IMR-90 (cell line): ENCODE measurements around the gene CCDC90B. TPM values are rescaled to one million over a fixed set of nuclear protein-coding genes. Genes with fewer than 3 reads are reported as not detected.

Source experiments
- ATAC-seq: fragments of 200-7000 bp; cut with Tn5 transposase; 2 replicates; pipeline ENCODE4 v1.9.1; 2020; ENCODE audit warnings: low read depth, mild to moderate bottlenecking, moderate library complexity
- BruUV-seq: library from RNA; stranded (reverse); fragments of 400-500 nt; replicated peaks from 2 replicates; lab custom pipeline; 2021; lab: Mats Ljungman, UMichigan
- CTCF ChIA-PET: fragments of 300-600 bp; formaldehyde crosslinking; extraction: SDS; loops from one replicate; lab custom pipeline; 2021; ENCODE audit warnings: antibody characterized with exemption; lab: Yijun Ruan, JAX
- POLR2A ChIA-PET: fragments of 300-600 bp; sonication (Branson Sonifier 250); formaldehyde crosslinking; loops from one replicate; lab custom pipeline; 2022; ENCODE audit warnings: antibody characterized with exemption; ENCODE audit not compliant: unreplicated experiment; lab: Charles Lee
- DNase-seq: peaks from one replicate; pipeline ENCODE4 v3.0.0; 2013
- H2AFZ ChIP-seq: replicated peaks from 2 replicates; pipeline ENCODE3; 2013; ENCODE audit warnings: low read length, mild to moderate bottlenecking; ENCODE audit not compliant: poor library complexity
- H2AK5ac ChIP-seq: 2 replicates; pipeline ENCODE4 v1.6.1; 2013; ENCODE audit warnings: low read depth, low read length, inconsistent platforms
- H2AK9ac ChIP-seq: replicated peaks from 2 replicates; pipeline ENCODE3; 2013; ENCODE audit warnings: mild to moderate bottlenecking, low read depth, low read length, moderate library complexity; ENCODE audit not compliant: poor library complexity
- H2BK120ac ChIP-seq: 2 replicates; pipeline ENCODE4 v1.6.1; 2013; ENCODE audit warnings: low read depth, low read length, inconsistent platforms
- H2BK15ac ChIP-seq: 3 replicates; pipeline ENCODE4 v1.6.1; 2013; ENCODE audit warnings: low read depth, low read length, inconsistent platforms
- H2BK20ac ChIP-seq: 2 replicates; pipeline ENCODE4 v1.6.1; 2013; ENCODE audit warnings: low read depth, mild to moderate bottlenecking, inconsistent platforms, low read length, moderate library complexity
- H2BK5ac ChIP-seq: 2 replicates; pipeline ENCODE4 v1.6.1; 2013; ENCODE audit warnings: mild to moderate bottlenecking, low read depth, low read length, inconsistent platforms; ENCODE audit not compliant: poor library complexity, severe bottlenecking
- H3K14ac ChIP-seq: replicated peaks from 2 replicates; pipeline ENCODE4 v1.6.1; 2013; ENCODE audit warnings: low read depth, low read length, inconsistent platforms
- H3K18ac ChIP-seq: 2 replicates; pipeline ENCODE4 v1.6.1; 2013; ENCODE audit warnings: low read depth, low read length, control low read depth
- H3K23ac ChIP-seq: 2 replicates; pipeline ENCODE4 v1.6.1; 2013; ENCODE audit warnings: low read depth, low read length, inconsistent platforms
- H3K27ac ChIP-seq: 2 replicates; pipeline ENCODE4 v1.5.1; 2013; ENCODE audit warnings: mild to moderate bottlenecking, control low read depth, low read length; ENCODE audit not compliant: insufficient read depth
- H3K27me3 ChIP-seq: 2 replicates; pipeline ENCODE4 v1.6.1; 2013; ENCODE audit warnings: low read length; ENCODE audit not compliant: control insufficient read depth, insufficient read depth
- H3K36me3 ChIP-seq: 2 replicates; pipeline ENCODE4 v1.6.1; 2013; ENCODE audit warnings: low read length, mixed read lengths; ENCODE audit not compliant: control insufficient read depth, insufficient read depth
- H3K4ac ChIP-seq: 2 replicates; pipeline ENCODE4 v1.6.1; 2013; ENCODE audit warnings: low read depth, low read length, inconsistent platforms
- H3K4me1 ChIP-seq: 2 replicates; pipeline ENCODE4 v1.6.1; 2013; ENCODE audit warnings: low read length, mixed read lengths; ENCODE audit not compliant: control insufficient read depth, insufficient read depth
- H3K4me2 ChIP-seq: 2 replicates; pipeline ENCODE4 v1.6.1; 2013; ENCODE audit warnings: low read depth, mild to moderate bottlenecking, control low read depth, low read length, moderate library complexity
- H3K4me3 ChIP-seq: 2 replicates; pipeline ENCODE4 v1.5.1; 2013; ENCODE audit warnings: low read depth, mild to moderate bottlenecking, control low read depth, low read length, moderate library complexity; ENCODE audit not compliant: insufficient read depth
- H3K56ac ChIP-seq: 2 replicates; pipeline ENCODE4 v1.6.1; 2013; ENCODE audit warnings: low read length, inconsistent platforms; ENCODE audit not compliant: insufficient read depth; ENCODE audit errors: extremely low read depth
- H3K79me1 ChIP-seq, 2 experiments: 2 replicates each; pipeline ENCODE4 v1.6.1; 2013; ENCODE audit warnings: low read length in 2 of 2, inconsistent platforms in 1 of 2, low read depth in 1 of 2
- H3K9ac ChIP-seq: 2 replicates; pipeline ENCODE4 v1.6.1; 2013; ENCODE audit warnings: low read depth, low read length, control low read depth
- H3K9me1 ChIP-seq: 2 replicates; pipeline ENCODE4 v1.6.1; 2013; ENCODE audit warnings: low read length, inconsistent platforms; ENCODE audit not compliant: insufficient read depth
- H3K9me3 ChIP-seq: 2 replicates; pipeline ENCODE4 v1.6.1; 2013; ENCODE audit warnings: low read length; ENCODE audit not compliant: control insufficient read depth, insufficient read depth
- H4K20me1 ChIP-seq: 2 replicates; pipeline ENCODE4 v1.6.1; 2013; ENCODE audit warnings: low read length, inconsistent platforms; ENCODE audit not compliant: insufficient read depth
- H4K5ac ChIP-seq: 2 replicates; pipeline ENCODE4 v1.6.1; 2013; ENCODE audit warnings: mild to moderate bottlenecking, low read depth, low read length, control low read depth
- H4K8ac ChIP-seq, 2 experiments: 2 replicates each; pipeline ENCODE4 v1.6.1; 2013; ENCODE audit warnings: low read depth in 2 of 2, low read length in 2 of 2, control low read depth in 1 of 2, inconsistent platforms in 1 of 2
- H4K91ac ChIP-seq: 2 replicates; pipeline ENCODE4 v1.6.1; 2013; ENCODE audit warnings: low read depth, low read length, inconsistent platforms; ENCODE audit not compliant: insufficient read depth
- CEBPB ChIP-seq: IDR thresholded peaks from 2 replicates; pipeline ENCODE4 v1.6.1; 2012; ENCODE audit warnings: low read depth, low read length, improper control_type of control experiment
- CHD1 ChIP-seq: IDR thresholded peaks from 2 replicates; pipeline ENCODE4 v1.6.1; 2012; ENCODE audit warnings: low read depth, low read length, improper control_type of control experiment
- FOS ChIP-seq: fragments of 150-350 bp; IDR thresholded peaks from 2 replicates; pipeline ENCODE4 v1.6.1; 2016; ENCODE audit warnings: low read depth, low read length
- MAZ ChIP-seq: IDR thresholded peaks from 2 replicates; pipeline ENCODE4 v1.6.1; 2012; ENCODE audit warnings: low read depth, mild to moderate bottlenecking, low read length, improper control_type of control experiment, moderate library complexity, borderline replicate concordance
- RFX5 ChIP-seq: IDR thresholded peaks from 2 replicates; pipeline ENCODE4 v1.8.0; 2012; ENCODE audit warnings: low read depth, mild to moderate bottlenecking, low read length, moderate library complexity
- USF2 ChIP-seq: fragments of 150-350 bp; IDR thresholded peaks from 2 replicates; pipeline ENCODE4 v1.6.1; 2017; ENCODE audit warnings: mild to moderate bottlenecking, antibody characterized with exemption, low read length, low read depth
- WGBS, 2 experiments: methylation state at CpG; one replicate each; pipeline versions ENCODE4 v1.1.5 to v1.1.7; 2013; ENCODE audit warnings: missing lambda C conversion rate in 2 of 2; ENCODE audit not compliant: insufficient read length in 1 of 2; ENCODE audit errors: extremely low coverage in 2 of 2; 5-methylcytosine and 5-hydroxymethylcytosine counted together
- dilution Hi-C: fragments of 300-500 bp; cut with HindIII; formaldehyde crosslinking; loops from one replicate; pipeline ENCODE4 v1.14.3; 2018; ENCODE audit warnings: low sequenced_read_pairs; ENCODE audit not compliant: unreplicated experiment
- in situ Hi-C: fragments of 300-500 bp; cut with MboI; formaldehyde crosslinking; loops from 3 replicates; pipeline ENCODE4 v1.14.3; 2019; ENCODE audit warnings: low sequenced_read_pairs, inconsistent platforms, mixed read lengths
- intact Hi-C: fragments of 100-400 bp; cut with micrococcal nuclease; formaldehyde crosslinking; loops from 2 replicates; pipeline ENCODE4 v1.10.0; 2022
- polyA plus RNA-seq, 3 experiments: library from polyadenylated mRNA; depleted of rRNA; stranded (reverse); fragments of >200 nt; gene quantifications; 2 replicates each; pipeline ENCODE4 v1.2.3, GENCODE V29; 2012; ENCODE audit warnings: low replicate concordance in 1 of 3
- total RNA-seq: library from RNA; depleted of rRNA; stranded (reverse); fragments of >200 nt; gene quantifications from 2 replicates; pipeline ENCODE4 v1.2.3, GENCODE V29; 2012
- TF ChIP-seq, protein P1 (sequence below): conservative IDR thresholded peaks from 2 replicates; pipeline ENCODE4 v1.5.1; 2012; ENCODE audit warnings: mild to moderate bottlenecking, low read depth, low read length, improper control_type of control experiment
- TF ChIP-seq, protein P2 (sequence below): fragments of 150-350 bp; IDR thresholded peaks from 2 replicates; pipeline ENCODE4 v1.6.1; 2016; ENCODE audit warnings: low read depth, mild to moderate bottlenecking, low read length, moderate library complexity, borderline replicate concordance

The CCDC90B gene
- total and polyA plus RNA-seq, 2 of the 4 experiments (the other 2 are of a cell fraction) = 35.8 to 43.7 TPM

DNA sequence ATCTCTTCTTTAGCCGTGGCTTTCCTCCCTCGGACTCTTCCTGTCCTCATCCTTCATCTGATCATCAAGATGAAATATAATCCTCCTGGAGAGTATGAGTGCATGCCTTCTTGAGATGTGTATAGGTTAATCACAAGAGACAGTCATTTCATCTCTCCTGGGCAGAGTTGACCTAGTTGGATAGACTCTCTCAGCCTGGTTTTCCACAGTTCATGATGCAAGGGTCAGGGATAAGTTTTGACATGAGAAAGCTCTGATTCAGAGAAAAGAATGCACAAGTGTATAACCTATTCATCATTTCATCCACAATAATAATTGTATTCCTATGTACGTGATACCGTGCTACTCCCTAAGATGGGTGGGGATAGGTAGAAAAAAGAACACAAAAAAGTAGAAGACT lies 33.2 kb upstream of the CCDC90B start:
- Histone ChIP-seq H3K36me3 (no peaks in the 10 kb centered on the region), H3K27ac (no peak overlapping the region), H3K23ac (no peak overlapping the region), H2AK5ac (no peak overlapping the region), H4K20me1 (no peaks in the 10 kb centered on the region), H2BK20ac (no peak overlapping the region), H2AK9ac (no peak overlapping the region), H3K56ac (no peak overlapping the region), H4K91ac (no peak overlapping the region), H3K27me3 (no peaks in the 10 kb centered on the region), H2AFZ (no peak overlapping the region), H3K9me1 (no peaks in the 10 kb centered on the region), H3K14ac (no peak overlapping the region), H2BK120ac (no peak overlapping the region), H3K4me1 (no peaks in the 10 kb centered on the region), H3K4ac (no peak overlapping the region), H2BK15ac (no peak overlapping the region), H2BK5ac (no peak overlapping the region), H3K9ac (no peak overlapping the region), H3K79me1 (no peaks in the 10 kb centered on the region), H3K4me2 (no peak overlapping the region), H4K8ac (no peak overlapping the region), H4K5ac (no peak overlapping the region), H3K9me3 (no peaks in the 10 kb centered on the region), H3K4me3 (no peak overlapping the region), H3K18ac (no peak overlapping the region)
- TF ChIP-seq MAZ (no peak), RFX5 (no peak), CEBPB (no peak), CHD1 (no peak), USF2 (no peak), FOS (no peak)
- TF ChIP-seq, protein P1, sequence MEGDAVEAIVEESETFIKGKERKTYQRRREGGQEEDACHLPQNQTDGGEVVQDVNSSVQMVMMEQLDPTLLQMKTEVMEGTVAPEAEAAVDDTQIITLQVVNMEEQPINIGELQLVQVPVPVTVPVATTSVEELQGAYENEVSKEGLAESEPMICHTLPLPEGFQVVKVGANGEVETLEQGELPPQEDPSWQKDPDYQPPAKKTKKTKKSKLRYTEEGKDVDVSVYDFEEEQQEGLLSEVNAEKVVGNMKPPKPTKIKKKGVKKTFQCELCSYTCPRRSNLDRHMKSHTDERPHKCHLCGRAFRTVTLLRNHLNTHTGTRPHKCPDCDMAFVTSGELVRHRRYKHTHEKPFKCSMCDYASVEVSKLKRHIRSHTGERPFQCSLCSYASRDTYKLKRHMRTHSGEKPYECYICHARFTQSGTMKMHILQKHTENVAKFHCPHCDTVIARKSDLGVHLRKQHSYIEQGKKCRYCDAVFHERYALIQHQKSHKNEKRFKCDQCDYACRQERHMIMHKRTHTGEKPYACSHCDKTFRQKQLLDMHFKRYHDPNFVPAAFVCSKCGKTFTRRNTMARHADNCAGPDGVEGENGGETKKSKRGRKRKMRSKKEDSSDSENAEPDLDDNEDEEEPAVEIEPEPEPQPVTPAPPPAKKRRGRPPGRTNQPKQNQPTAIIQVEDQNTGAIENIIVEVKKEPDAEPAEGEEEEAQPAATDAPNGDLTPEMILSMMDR = no peak
- TF ChIP-seq, protein P2, sequence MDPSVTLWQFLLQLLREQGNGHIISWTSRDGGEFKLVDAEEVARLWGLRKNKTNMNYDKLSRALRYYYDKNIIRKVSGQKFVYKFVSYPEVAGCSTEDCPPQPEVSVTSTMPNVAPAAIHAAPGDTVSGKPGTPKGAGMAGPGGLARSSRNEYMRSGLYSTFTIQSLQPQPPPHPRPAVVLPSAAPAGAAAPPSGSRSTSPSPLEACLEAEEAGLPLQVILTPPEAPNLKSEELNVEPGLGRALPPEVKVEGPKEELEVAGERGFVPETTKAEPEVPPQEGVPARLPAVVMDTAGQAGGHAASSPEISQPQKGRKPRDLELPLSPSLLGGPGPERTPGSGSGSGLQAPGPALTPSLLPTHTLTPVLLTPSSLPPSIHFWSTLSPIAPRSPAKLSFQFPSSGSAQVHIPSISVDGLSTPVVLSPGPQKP = no peak
- CTCF ChIA-PET = interaction anchor here (1.5 kb wide), 1 partner anchor 13 kb away, joined by 4 read pairs; no protein-coding TSS in a partner anchor
- BruUV-seq = no TSS peak
- intact Hi-C loops = no loop called here
- DNase-seq = no peak
- dilution Hi-C loops = no loop called here
- POLR2A ChIA-PET = no interaction called here
- in situ Hi-C loops = no loop called here
- ATAC-seq = no peak
- WGBS, 2 experiments = no CpG with 5 or more reads among the region's 4 CpGs
